GM10266 (cell line): Measurements from ENCODE around the gene CCDC187.

Experiments
- DNase-seq: peaks from one replicate; pipeline ENCODE4 v3.0.0; 2012; ENCODE audit errors: extremely low spot score
- TF ChIP-seq, protein P1 (sequence below): IDR thresholded peaks from 2 replicates; pipeline ENCODE4 v1.5.1; 2012; ENCODE audit warnings: mild to moderate bottlenecking, low read depth; ENCODE audit not compliant: control insufficient read depth, insufficient read depth; ENCODE audit errors: missing control alignments

The CCDC187 gene

DNA sequence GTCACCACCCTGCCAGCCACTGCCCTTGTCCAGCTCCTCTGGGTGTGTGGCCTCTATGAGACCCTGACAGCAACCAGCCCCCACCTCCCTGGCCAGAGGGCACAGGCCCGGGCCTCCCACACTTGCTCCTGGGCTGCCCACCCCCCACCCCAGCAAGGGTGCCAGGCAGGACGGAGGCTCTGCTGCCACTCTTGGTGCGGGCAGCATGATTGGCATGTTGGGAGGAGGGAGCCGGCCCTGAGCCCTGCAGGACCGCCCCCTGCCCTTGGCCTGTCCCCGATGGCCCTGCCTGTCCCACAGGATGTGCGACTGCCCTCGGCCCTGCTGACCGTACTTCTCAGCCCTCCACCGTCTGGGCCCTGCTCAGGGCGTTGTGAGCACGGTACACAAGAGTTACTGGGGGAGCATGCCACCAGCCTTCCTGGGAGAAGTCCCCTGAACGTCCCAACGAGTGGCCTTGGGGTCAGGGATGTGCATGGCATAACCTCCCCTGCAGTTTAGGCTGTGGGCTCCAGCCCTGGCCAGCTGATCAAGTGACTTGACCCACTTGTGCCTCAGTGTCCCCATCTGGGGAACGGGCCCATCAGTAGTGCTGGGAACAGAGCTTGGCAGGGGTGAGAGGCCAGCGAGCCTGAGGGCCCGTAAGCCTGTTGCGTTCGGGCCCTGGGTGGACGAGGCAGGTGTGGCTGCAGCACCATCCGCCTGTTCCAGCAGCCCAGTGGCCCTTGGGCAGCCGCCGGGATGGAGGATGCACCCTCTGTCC is 39.4 kb upstream of the CCDC187 start:
- TF ChIP-seq, protein P1, sequence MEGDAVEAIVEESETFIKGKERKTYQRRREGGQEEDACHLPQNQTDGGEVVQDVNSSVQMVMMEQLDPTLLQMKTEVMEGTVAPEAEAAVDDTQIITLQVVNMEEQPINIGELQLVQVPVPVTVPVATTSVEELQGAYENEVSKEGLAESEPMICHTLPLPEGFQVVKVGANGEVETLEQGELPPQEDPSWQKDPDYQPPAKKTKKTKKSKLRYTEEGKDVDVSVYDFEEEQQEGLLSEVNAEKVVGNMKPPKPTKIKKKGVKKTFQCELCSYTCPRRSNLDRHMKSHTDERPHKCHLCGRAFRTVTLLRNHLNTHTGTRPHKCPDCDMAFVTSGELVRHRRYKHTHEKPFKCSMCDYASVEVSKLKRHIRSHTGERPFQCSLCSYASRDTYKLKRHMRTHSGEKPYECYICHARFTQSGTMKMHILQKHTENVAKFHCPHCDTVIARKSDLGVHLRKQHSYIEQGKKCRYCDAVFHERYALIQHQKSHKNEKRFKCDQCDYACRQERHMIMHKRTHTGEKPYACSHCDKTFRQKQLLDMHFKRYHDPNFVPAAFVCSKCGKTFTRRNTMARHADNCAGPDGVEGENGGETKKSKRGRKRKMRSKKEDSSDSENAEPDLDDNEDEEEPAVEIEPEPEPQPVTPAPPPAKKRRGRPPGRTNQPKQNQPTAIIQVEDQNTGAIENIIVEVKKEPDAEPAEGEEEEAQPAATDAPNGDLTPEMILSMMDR, result no peak
- DNase-seq, result no peak

DNA sequence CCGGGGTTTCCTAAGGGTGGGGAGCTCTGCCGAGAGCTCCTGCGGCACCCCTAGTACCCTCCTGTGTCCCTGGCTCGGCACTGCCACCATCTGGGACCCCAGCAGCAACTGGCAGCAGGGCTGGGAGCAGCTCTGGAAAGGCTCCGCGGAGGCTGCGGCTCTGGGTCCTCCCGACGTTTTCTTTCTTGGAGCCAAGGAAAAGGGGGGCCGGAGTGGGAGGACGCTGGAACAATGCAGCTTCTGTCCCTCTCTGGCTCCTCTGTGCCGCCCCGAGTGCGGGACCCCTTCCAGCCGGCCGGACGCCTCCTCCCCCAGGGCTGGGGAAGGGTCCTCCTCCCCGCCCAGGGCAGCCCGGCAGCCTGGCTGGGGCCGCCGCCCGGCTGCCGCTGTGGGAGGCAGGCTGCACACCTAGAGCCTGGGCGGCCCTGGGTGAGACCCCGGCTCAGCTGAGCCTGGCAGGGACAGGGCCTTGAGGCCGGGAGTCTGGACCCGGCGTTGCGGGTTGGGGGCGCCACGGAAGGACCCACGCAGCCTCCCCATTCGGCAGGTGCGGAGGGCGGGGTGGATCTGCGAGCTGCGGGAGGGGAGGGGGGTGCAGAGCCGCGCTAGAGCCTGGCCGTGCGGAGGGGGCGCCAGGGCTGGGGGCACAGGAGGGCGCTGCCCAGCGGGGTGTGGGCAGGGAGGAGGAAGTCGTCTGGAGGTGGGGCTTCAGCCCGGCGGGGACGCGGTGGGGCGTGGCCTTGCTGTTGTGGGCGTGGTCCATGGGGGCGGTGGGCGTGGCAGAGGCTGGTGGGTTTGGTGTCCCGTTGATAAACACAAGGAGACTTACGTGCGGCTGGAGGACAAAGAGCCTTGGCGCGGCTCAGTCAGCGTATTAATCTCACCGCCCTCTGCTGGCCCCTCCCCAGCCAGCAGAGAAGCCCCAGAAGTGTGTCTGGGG is 38.6 kb upstream of the CCDC187 start:
- TF ChIP-seq, protein P1, result no peak
- peak; percentile 86 for DNase-seq

DNA sequence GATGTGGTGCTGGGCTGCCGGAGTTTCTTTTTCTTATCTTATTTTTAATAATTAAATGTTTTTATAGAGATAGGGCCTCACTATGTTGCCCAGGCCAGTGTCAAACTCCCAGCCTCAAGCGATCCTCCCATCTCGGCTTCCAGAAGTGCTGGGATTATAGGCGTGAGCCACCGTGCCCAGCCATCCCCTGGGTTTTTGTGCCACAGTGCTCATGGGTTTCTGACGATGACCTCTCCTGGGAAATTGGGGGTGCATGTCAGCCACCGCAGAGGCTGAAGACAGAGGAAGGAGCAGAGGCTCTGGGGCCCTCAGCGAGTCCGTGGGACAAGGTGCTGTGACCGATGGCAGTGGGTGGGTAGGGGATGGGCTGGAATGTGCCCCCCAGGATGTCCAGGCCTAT is 37.9 kb upstream of the CCDC187 start:
- TF ChIP-seq, protein P1, result no peak
- DNase-seq, result no peak

DNA sequence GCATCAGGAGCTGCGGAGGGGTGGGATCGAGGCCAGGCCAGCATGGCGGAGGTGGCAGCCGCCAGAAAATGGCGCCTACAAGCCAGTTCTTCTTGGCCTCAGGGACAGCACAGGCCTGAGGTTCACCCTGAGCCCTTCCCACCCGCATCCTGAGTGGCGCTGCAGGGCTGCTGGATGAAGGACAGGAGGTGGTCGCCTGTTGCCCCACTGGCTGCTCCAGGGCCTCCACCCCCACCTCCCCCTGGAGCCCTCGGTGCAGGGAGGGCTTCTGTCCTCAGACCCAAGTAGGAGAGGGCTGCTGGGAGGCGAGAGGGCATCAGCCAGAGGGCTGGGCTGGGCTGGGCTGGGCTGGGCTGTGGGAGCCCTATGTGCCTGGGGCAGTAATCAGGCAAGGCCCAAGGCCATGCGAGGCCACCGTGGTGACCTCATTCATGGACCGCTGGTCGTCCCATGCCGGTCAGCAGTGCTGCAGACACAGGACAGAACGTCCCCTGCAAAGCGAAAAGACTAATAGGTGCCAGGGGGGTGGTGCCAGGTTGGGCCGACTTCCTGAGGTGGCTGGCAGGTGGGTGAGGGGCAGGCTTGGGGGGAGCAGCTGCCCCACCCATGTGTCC is 37.3 kb upstream of the CCDC187 start:
- no peak for DNase-seq
- TF ChIP-seq, protein P1, result no peak

DNA sequence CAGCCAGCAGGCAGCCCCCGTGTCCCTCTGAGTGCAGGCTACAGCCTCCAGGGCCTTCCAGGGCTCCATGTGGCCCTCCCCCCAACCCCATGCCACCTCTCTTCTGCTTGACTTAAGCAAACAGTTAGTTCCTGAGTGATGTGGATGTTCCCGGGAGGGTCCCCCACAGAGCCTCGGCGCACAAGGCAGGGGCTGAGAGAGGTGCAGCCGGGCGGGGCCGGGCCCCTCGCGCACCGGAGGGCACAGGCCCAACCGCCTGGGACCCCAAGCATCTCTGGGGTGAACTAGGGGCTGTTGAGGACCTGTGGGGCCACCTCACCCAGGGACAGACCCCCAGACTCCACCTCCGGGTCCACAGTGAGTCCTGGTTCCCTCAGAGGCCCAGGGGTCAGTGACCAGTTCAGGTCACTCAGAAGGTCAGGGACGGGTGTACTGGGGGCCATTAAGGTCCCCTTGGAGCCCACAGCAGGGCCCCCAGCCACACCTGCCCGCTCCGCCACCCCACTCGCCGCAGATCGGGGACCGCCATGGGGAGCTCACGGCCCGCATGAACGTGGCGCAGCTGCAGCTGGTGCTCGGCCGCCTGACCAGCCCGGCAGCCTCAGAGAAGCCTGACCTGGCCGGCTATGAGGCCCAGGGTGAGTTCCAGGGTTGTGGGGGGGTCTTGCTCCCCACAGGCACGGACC is 36.6 kb upstream of the CCDC187 start:
- TF ChIP-seq, protein P1, result no peak
- DNase-seq, result no peak

DNA sequence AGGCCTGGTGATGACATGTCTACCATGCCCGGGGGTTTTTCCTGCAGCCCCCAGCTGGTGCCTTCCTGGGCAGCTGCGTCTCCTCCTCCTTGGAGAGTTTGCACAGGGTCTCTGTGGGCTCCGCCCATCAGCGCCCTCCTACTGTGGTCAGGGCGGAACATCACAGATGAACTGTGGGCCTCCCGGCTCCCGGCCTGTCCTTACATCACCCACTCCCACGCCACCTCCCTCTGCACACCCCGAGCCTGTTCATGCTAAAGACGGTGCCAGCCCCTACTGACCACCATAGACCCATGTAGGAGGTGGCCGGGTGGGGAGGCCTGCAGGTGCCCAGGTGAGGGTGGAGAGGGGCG is 36.0 kb upstream of the CCDC187 start:
- DNase-seq, result no peak
- TF ChIP-seq, protein P1, result no peak
